Purkinje cell (primary cell): ENCODE results near the gene ZMAT1. TPM values are rescaled to one million over a fixed set of nuclear protein-coding genes. Genes with fewer than 3 reads are reported as not detected.

Source experiments
- polyA plus RNA-seq: library from polyadenylated mRNA; unstranded; fragments of >200 nt; fragmentation: Nextera tagmentation; gene quantifications from 2 replicates; pipeline ENCODE4 v1.2.1, GENCODE V29; 2014

ZMAT1 gene
- 13.2 and 17.6 TPM in 2 replicates for polyA plus RNA-seq

DNA sequence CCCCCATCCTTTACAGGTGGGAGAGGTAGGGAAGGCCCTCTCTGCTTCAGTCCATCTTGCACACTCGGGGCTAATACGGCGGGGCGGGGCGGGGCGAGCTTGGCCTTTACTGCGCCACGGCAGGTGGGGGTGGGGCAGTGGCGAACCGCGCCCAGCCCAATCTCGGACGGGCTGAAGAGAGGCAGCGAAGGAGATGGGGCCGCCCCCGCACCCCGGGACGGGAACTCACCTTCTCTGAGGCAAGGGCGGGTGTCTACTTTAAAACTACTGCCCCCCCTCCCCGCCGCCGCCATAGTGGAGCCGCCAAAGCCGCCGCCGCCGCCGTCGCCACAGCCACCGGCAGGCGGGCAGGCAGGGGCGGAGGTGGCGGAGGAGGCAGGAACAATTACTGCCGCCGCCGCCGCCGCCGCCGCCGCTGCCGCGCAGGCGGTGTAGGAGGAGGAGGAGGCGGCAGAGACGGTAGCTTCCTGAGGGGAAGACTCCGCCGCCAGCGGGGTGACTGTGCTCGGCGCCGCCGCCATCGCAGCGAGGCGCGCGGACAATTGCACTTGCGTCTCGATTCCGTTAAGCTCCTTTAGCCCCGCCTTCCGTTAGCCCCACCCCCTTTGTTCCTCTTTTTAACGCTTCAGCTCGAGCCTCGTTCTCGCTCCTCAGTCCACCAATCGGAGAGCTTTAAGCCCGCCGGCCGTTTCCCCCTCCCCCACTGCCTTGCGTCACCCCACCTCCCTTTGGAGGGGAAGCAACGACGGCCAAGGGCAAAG is at the start of gene ZMAT1:
ZMAT1 (minus strand) TSS at position 540 of the 761 bp plus-strand sequence; CDS start at position 521, 19 bp downstream.

Other genes with a start within 250 kb of the ZMAT1 start
- 76.8 and 119 TPM in 2 replicates for gene TCEAL2, start 193.7 kb upstream of the ZMAT1 start, polyA plus RNA-seq
- gene TCEAL6, start 210.5 kb upstream of the ZMAT1 start, polyA plus RNA-seq, result 8.2 and 28.3 TPM in 2 replicates
- 131 and 252 TPM in 2 replicates for gene BEX5, start 223.9 kb upstream of the ZMAT1 start, polyA plus RNA-seq